Measurements from ENCODE around the gene GSDME. TPM values are rescaled to one million over a fixed set of nuclear protein-coding genes. Genes with fewer than 3 reads are reported as not detected.

The GSDME gene
- total and polyA plus RNA-seq, 10 of the 15 experiments (the other 5 are each of a cell fraction or from before 2014, with no cell fraction given), result 23.7 to 245 (median 128) TPM

GRCh38 chr7:24716480-24717246, 40.6 kb downstream of the GSDME start:
- CTCF ChIA-PET, result interaction anchor here (0.8 to 2.4 kb wide), 15 partner anchors 10 to 427 kb away, joined by 3 to 12 read pairs (median 4); no protein-coding TSS in a partner anchor
- intact Hi-C loops (cut with micrococcal nuclease; ENCODE audit: unreplicated experiment), result loop anchor here (5.0 kb wide), 1 partner anchor 376 kb away; no protein-coding TSS in a partner anchor
- no peak for ATAC-seq

GRCh38 chr7:24715661-24716479, 41.4 kb downstream of the GSDME start:
- H3K9ac ChIP-seq (ENCODE audit: control insufficient read depth, insufficient read depth, low read length), result peak overlapping the region; percentile 14
- 5% methylated on average over 16 of the region's 16 CpGs for WGBS (ENCODE audit: insufficient coverage, insufficient replicate concordance, low lambda C conversion rate, missing lambda C conversion rate)
- TF ChIP-seq SMC3 (IDR thresholded peaks at IDR 0.05; ENCODE audit: borderline replicate concordance, low read length), result peak; percentile 19; the same call in 1 of the 2 replicates
- peak; percentile 55; the same call in 1 of the 2 replicates for TF ChIP-seq MXI1 (IDR thresholded peaks at IDR 0.05; ENCODE audit: low read depth, low read length)
- no peak; a peak in 1 of 4 replicates for TF ChIP-seq ETV6 (conservative IDR thresholded peaks at IDR 0.05 in 1 of 2, IDR thresholded peaks at IDR 0.05 in 1 of 2; ENCODE audit: borderline replicate concordance in 1 of 2, low read depth in 1 of 2)
- TF ChIP-seq ATF7 (IDR thresholded peaks at IDR 0.05; ENCODE audit: low read depth), result no peak
- TF ChIP-seq TCF12 (IDR thresholded peaks at IDR 0.05; ENCODE audit: low read depth, low read length), result peak; percentile 93
- peak; percentile 78 for TF ChIP-seq REST (IDR thresholded peaks at IDR 0.05; ENCODE audit: low read depth, low read length)

More at GRCh38 chr7:24716480-24717246, 40.6 kb downstream of the GSDME start:
- peak overlapping the region; percentile 77 for H3K27ac ChIP-seq (ENCODE audit: control insufficient read depth, insufficient read depth)
- no peak overlapping the region for H3K4me3 ChIP-seq
- peak overlapping the region; percentile 14 for H3K9ac ChIP-seq (ENCODE audit: control insufficient read depth, insufficient read depth, low read length)
- WGBS (ENCODE audit: insufficient coverage, insufficient replicate concordance, low lambda C conversion rate, missing lambda C conversion rate), result 74% methylated on average over 9 of the region's 9 CpGs
- ChIA-PET POLR2A (no interaction called here), RAD21 (ENCODE audit: unreplicated experiment) (interaction anchor here (0.6 to 1.4 kb wide), 4 partner anchors 25 to 140 kb away, joined by 3 to 5 read pairs (median 4); no protein-coding TSS in a partner anchor), SMC1A (ENCODE audit: uncharacterized antibody, unreplicated experiment) (interaction anchor here (0.7 to 1.4 kb wide), 2 partner anchors 11 to 49 kb away, joined by 3 to 6 read pairs; no protein-coding TSS in a partner anchor)
- H3K79me2 ChIP-seq (ENCODE audit: control insufficient read depth, insufficient read depth, low read length), result peaks cover 20% of the 10 kb centered on the region
- BruUV-seq (replicated peaks), result no TSS peak
- peaks cover 68% of the 10 kb centered on the region for H3K4me1 ChIP-seq (ENCODE audit: control insufficient read depth, insufficient read depth, low read length)
- no peak for DNase-seq (ENCODE audit: low read depth, low spot score)
- peak overlapping the region; percentile 95 for H3K4me2 ChIP-seq (ENCODE audit: control insufficient read depth, insufficient read depth)
- TF ChIP-seq ATF7 (IDR thresholded peaks at IDR 0.05; ENCODE audit: low read depth) (no peak), POLR2A (IDR thresholded peaks at IDR 0.05; ENCODE audit: low read depth, low read length) (peak; percentile 35; the same call in 1 of the 2 replicates)
- H3K27me3 ChIP-seq (replicated peaks in 1 of 2; ENCODE audit: control insufficient read depth in 2 of 2, insufficient read depth in 2 of 2, low read length in 1 of 2), result no peaks in the 10 kb centered on the region
- H4K20me1 ChIP-seq (ENCODE audit: control insufficient read depth, insufficient read depth), result no peaks in the 10 kb centered on the region
- FAIRE-seq, result no peak
- H2AFZ ChIP-seq (ENCODE audit: control insufficient read depth, low read depth, low read length), result no peak overlapping the region
- H3K36me3 ChIP-seq (ENCODE audit: control insufficient read depth in 2 of 2, insufficient read depth in 2 of 2, low read length in 1 of 2), result peaks cover 0 to 16% of the 10 kb centered on the region in 2 experiments; a peak in 2 of 4 replicates
- H3K9me3 ChIP-seq (replicated peaks; ENCODE audit: control insufficient read depth, insufficient read depth, low read length), result no peaks in the 10 kb centered on the region
- in situ Hi-C loops (cut with MboI), result no loop called here

More at GRCh38 chr7:24715661-24716479, 41.4 kb downstream of the GSDME start:
- H3K4me1 ChIP-seq (ENCODE audit: control insufficient read depth, insufficient read depth, low read length), result peaks cover 67% of the 10 kb centered on the region
- in situ Hi-C loops (cut with MboI) (no loop called here), intact Hi-C loops (cut with micrococcal nuclease; ENCODE audit: unreplicated experiment) (loop anchor here (5.0 kb wide), 1 partner anchor 376 kb away; no protein-coding TSS in a partner anchor)
- peaks cover 20% of the 10 kb centered on the region for H3K79me2 ChIP-seq (ENCODE audit: control insufficient read depth, insufficient read depth, low read length)
- H2AFZ ChIP-seq (ENCODE audit: control insufficient read depth, low read depth, low read length), result 0 out of 2 replicates have a peak overlapping the region, but pooled peaks have one; percentile 28
- BruUV-seq (replicated peaks), result no TSS peak
- peak overlapping the region; percentile 95 for H3K4me2 ChIP-seq (ENCODE audit: control insufficient read depth, insufficient read depth)
- RAD21 ChIA-PET (ENCODE audit: unreplicated experiment), result interaction anchor here (0.6 to 1.4 kb wide), 5 partner anchors 26 to 139 kb away, joined by 3 to 5 read pairs (median 3); no protein-coding TSS in a partner anchor
- H3K36me3 ChIP-seq (ENCODE audit: control insufficient read depth in 2 of 2, insufficient read depth in 2 of 2, low read length in 1 of 2), result peaks cover 0 to 16% of the 10 kb centered on the region in 2 experiments; a peak in 2 of 4 replicates
- no peaks in the 10 kb centered on the region for H3K27me3 ChIP-seq (replicated peaks in 1 of 2; ENCODE audit: control insufficient read depth in 2 of 2, insufficient read depth in 2 of 2, low read length in 1 of 2)
- SMC1A ChIA-PET (ENCODE audit: uncharacterized antibody, unreplicated experiment), result interaction anchor here (0.7 to 1.5 kb wide), 7 partner anchors 11 to 380 kb away, joined by 3 to 6 read pairs (median 3); no protein-coding TSS in a partner anchor
- FAIRE-seq (peak; percentile 87), ATAC-seq (peak; percentile 70), DNase-seq (ENCODE audit: low read depth, low spot score) (peak; percentile 61)
- CTCF ChIA-PET, result interaction anchor here (0.7 to 2.4 kb wide), 20 partner anchors 11 to 426 kb away, joined by 3 to 12 read pairs (median 4); no protein-coding TSS in a partner anchor
- no peak overlapping the region; the same call in 1 of the 2 replicates for H3K4me3 ChIP-seq
- no peaks in the 10 kb centered on the region for H4K20me1 ChIP-seq (ENCODE audit: control insufficient read depth, insufficient read depth)
- H3K27ac ChIP-seq (ENCODE audit: control insufficient read depth, insufficient read depth), result peak overlapping the region; percentile 77
- POLR2A ChIA-PET, result interaction anchor here (0.5 to 1.3 kb wide), 2 partner anchors 42 to 81 kb away, joined by 3 read pairs; no protein-coding TSS in a partner anchor
- H3K9me3 ChIP-seq (replicated peaks; ENCODE audit: control insufficient read depth, insufficient read depth, low read length), result no peaks in the 10 kb centered on the region
